ENCODE data around the gene ENOX2.
"Not testable (repeated sequence)": the region's sequence is repeated elsewhere in the genome, so short reads cannot be mapped to it uniquely, and the experiment has no call there.

The ENOX2 gene

GRCh38 chrX:130829526-130830515 is 73.2 kb downstream of the ENOX2 start:
- in situ Hi-C loops (cut with HindIII; ENCODE audit: low sequenced_read_pairs): no loop called here

DNA sequence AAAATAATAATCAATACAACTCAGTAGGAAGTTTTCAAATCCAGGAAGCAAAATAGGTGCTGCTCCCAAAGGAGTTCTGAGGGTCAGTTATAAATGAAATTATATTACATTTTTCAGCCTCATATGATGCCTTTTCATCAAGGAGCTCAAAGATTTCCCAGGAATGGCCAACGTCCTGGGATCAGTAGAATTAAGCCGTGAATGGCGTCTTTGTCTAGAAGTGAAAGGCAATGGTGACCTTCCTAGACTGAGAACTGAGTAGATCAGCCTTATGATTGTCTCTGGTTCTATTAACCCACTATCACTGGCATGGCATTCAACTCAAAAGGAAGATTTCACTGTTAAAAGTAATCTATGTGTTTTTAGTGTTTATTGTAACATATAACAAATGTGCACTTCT is 74.4 kb downstream of the ENOX2 start:
- in situ Hi-C loops (cut with HindIII; ENCODE audit: low sequenced_read_pairs): no loop called here

GRCh38 chrX:130827648-130828047 is 75.4 kb downstream of the ENOX2 start:
- in situ Hi-C loops (cut with HindIII; ENCODE audit: low sequenced_read_pairs): no loop called here

- in situ Hi-C loops (cut with HindIII; ENCODE audit: low sequenced_read_pairs): no loop called here
These were observed 76.8 kb downstream of the ENOX2 start for GRCh38 chrX:130826249-130826648.

DNA sequence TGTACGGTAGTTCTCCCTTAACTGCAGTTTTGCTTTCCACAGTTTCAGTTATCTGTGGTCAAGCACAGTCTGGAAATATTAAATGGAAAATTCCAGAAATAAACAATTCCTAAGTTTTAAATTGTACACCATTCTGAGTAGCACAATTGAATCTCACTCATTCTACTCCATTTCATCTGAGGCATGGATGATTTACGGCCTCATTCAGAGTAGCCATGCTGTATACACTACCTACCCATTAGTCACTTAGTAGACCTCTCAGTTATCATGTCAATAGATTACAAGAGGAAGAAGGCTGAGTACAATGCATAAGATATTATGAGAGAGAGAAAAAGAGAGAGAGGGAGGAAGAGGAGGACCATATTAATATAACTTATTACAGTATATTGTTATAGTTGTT is 77.5 kb downstream of the ENOX2 start:
- in situ Hi-C loops (cut with HindIII; ENCODE audit: low sequenced_read_pairs): no loop called here

GRCh38 chrX:130819367-130819766 is 83.6 kb downstream of the ENOX2 start:
- in situ Hi-C loops (cut with HindIII; ENCODE audit: low sequenced_read_pairs): not testable (repeated sequence)

DNA sequence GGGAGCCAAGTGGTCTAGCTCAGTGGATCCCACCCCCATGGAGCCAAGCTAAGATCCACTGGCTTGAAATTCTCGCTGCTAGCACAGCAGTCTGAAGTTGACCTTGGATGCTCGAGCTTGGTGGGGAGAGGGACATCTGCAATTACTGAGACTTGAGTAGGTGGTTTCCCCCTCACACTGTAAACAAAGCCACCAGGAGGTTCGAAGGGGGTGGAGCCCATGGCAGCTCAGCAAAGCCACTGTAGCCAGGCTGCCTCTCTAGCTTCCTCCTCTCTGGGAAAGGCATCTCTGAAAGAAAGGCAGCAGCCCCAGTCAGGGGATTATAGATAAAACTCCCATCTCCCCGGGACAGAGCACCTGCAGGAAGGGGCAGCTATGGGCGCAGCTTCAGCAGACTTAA is 89.1 kb downstream of the ENOX2 start:
- in situ Hi-C loops (cut with HindIII; ENCODE audit: low sequenced_read_pairs): not testable (repeated sequence)

DNA sequence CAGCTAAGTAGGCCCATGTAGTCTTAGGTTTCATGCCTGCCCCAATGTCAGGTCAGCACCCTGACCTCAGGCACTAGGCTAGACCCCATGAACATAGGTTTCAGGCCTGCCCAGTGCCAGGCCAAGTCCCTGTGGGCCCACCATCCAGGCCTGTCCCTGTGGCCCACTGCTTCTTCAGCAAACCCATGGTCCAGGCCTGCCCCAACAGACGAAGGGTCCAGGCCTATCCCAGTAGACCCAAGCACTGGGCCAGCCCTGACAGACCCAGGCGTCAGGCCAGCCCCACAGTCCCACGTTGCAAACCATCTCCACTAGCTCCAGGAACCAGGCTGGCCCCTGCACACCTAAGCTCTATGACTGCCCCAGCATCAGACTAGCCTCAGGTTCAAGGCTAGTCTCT is 92.4 kb downstream of the ENOX2 start:
- in situ Hi-C loops (cut with HindIII; ENCODE audit: low sequenced_read_pairs): no loop called here

GRCh38 chrX:130805903-130806302 is 97.1 kb downstream of the ENOX2 start:
- in situ Hi-C loops (cut with HindIII; ENCODE audit: low sequenced_read_pairs): no loop called here

DNA sequence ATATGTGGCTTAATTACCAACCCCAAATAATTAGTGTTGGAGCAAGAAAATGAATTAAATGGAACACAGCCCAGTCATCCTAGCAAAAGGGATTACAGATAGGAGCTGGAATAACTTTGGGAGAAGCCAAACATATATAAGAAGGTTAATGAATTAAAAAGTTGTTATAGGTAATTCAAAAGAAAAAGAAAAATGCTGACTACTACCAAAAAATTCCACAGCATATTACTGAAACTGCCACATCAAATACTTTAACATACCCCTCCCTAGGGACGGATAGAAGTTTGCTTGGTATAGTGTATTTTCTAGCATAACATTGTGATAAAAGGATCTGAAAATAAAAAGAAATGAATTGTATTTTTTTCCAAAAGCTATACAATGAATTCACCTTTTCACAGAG is 99.5 kb downstream of the ENOX2 start:
- in situ Hi-C loops (cut with HindIII; ENCODE audit: low sequenced_read_pairs): no loop called here

DNA sequence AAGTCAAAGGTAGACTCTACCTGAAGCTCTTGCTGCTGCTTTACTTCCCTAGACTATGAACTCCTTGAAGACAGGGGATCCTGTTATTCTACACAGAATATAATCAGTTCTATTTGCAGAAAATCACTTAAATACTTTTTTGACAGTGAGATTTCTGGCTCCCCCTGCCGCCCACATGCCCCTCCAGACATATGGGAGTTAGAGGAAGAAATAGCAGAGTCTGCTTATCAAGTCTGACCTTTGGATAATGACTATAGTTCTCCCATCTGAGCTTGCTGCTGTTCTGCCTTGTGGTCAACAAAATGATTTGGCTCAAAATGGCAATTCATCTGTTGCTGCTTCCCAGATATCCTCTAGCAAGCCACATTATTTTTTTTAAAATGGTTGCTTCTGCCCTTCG is 101.1 kb downstream of the ENOX2 start:
- in situ Hi-C loops (cut with HindIII; ENCODE audit: low sequenced_read_pairs): no loop called here

DNA sequence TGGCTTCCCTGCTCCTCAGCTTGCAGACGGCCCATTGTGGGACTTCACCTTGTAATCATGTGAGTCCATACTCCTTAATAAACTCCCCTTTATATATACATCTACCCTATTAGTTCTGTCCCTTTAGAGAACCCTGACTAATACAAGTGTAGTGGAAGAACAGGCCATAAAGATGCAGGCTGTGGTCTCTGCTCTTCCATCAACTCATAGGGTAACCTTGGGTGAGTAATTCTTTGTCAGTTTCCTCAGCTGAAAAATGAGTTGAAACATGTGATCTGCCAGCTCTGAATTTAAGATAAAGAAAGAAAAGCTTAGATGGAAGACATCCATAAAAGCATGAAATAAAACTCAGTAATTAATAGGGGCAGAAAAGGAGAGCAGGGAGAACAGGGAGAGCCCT is 103.6 kb downstream of the ENOX2 start:
- in situ Hi-C loops (cut with HindIII; ENCODE audit: low sequenced_read_pairs): no loop called here

- in situ Hi-C loops (cut with HindIII; ENCODE audit: low sequenced_read_pairs): no loop called here
These were observed 109.0 kb downstream of the ENOX2 start for GRCh38 chrX:130793975-130794374.

- in situ Hi-C loops (cut with HindIII; ENCODE audit: low sequenced_read_pairs): not testable (repeated sequence)
These were observed 111.1 kb downstream of the ENOX2 start for GRCh38 chrX:130791870-130792269.

GRCh38 chrX:130789793-130790192 is 113.2 kb downstream of the ENOX2 start:
- in situ Hi-C loops (cut with HindIII; ENCODE audit: low sequenced_read_pairs): no loop called here

DNA sequence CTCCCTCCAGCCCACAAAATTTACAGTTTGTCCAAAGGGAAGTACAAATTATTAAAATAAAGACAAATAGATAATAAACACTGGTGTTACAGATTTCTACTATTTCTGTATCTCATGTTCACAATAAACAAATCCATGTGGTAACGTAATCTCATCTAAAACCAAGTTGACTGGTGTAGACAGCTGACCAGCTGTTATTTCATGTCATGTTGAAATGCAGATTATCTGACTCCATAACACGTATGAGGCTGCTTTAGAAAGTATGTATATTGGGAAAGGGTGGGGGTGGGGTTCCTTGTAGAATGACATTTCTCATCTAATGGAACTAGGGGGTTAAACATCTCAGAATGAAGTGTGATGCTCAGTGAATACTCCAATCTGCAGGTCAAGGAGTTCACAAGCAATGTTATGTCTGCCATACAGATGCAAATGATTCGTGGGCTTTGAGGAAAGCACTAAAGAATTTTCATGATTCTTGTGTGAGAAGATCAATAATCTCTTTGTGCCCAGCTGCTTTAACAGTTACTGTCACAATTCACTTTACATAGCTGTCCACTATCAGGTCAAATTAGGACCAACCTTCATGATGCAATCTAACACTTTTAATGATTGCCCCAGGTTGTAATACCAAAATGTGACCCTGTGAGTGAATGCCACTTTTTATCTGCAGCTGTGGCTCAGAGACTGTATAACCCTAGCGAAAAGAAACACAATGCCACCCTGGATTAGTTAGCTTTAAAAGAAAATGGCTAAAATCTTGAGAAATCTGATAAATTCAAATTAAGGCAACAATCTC is 114.0 kb downstream of the ENOX2 start:
- in situ Hi-C loops (cut with HindIII; ENCODE audit: low sequenced_read_pairs): no loop called here

DNA sequence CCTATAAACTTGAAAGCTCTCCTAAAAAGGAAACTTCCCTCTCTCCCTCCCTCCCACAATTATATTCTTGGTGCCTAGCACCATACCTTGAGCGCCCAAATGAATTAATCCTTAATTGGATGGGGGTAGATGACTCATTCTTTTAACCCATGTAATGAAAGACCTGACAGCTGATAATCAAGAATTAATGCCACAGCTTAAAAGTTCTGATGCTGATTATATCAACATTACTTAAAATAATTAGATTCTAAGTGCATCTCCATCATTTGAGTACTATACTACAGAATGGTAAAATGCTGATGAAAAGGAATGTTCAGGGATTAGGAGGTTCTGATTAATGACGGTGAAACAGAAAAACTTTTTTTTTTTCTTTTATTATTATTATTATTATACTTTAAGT is 117.0 kb downstream of the ENOX2 start:
- in situ Hi-C loops (cut with HindIII; ENCODE audit: low sequenced_read_pairs): no loop called here

GRCh38 chrX:130778773-130779172 is 124.2 kb downstream of the ENOX2 start:
- in situ Hi-C loops (cut with HindIII; ENCODE audit: low sequenced_read_pairs): no loop called here

DNA sequence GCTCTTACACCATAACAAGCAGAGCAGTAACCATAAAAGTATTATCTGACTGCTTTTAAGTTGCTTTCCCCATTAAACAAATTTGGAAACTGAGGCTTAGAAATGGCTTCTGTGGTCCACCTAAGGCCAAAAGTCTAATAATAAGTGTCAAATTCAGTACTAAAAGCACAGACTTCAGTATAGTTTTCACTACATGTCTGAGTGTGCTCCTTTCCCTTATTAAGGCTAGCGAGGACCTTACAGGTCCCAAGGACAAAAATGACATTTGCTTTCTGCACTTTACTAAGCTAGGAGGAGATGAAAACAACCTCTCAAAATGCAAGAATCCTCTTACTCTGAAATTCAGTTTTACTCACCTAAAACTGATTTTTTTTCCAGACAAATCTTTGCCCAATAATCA is 127.2 kb downstream of the ENOX2 start:
- in situ Hi-C loops (cut with HindIII; ENCODE audit: low sequenced_read_pairs): no loop called here

- in situ Hi-C loops (cut with HindIII; ENCODE audit: low sequenced_read_pairs): no loop called here
These were observed 130.2 kb downstream of the ENOX2 start for GRCh38 chrX:130772776-130773143.

- in situ Hi-C loops (cut with HindIII; ENCODE audit: low sequenced_read_pairs): no loop called here
These were observed 130.8 kb downstream of the ENOX2 start for GRCh38 chrX:130772105-130772775.
